ENCODE results near the gene RAB9A.

RAB9A gene

GRCh38 chrX:13684361-13684760 lies 4.6 kb upstream of the RAB9A start:
- Histone ChIP-seq H4K20me1 (ENCODE audit: insufficient read depth, low read length) (no peaks in the 10 kb centered on the region), H2AFZ (ENCODE audit: low read length) (no peak overlapping the region), H3K79me2 (ENCODE audit: insufficient read depth, low read length) (peaks cover 2% of the 10 kb centered on the region; the same call in 1 of the 2 replicates), H3K4me1 (ENCODE audit: insufficient read depth, low read length, severe bottlenecking) (peaks cover 9% of the 10 kb centered on the region), H3K36me3 (ENCODE audit: insufficient read depth, low read length) (no peaks in the 10 kb centered on the region), H3K27me3 (ENCODE audit: insufficient read depth, low read length) (no peaks in the 10 kb centered on the region), H3K9ac (ENCODE audit: low read length) (no peak overlapping the region), H3K4me3 (ENCODE audit: low read depth, low read length, poor library complexity, severe bottlenecking) (no peak overlapping the region), H3F3A (ENCODE audit: insufficient read depth, low read length) (no peaks in the 10 kb centered on the region), H3K9me3 (ENCODE audit: low read length) (no peaks in the 10 kb centered on the region), H3K27ac (ENCODE audit: low read depth, low read length, poor library complexity, severe bottlenecking) (no peak overlapping the region), H3K9me2 (ENCODE audit: low read depth, low read length) (no peaks in the 10 kb centered on the region), H3K4me2 (ENCODE audit: low read length) (no peak overlapping the region)
- TF ChIP-seq CTCF (IDR thresholded peaks at IDR 0.05; ENCODE audit: low read length): no peak
- TF ChIP-seq EZH2 (IDR thresholded peaks at IDR 0.05; ENCODE audit: borderline replicate concordance, low read length): no peak

- Histone ChIP-seq H3K36me3 (ENCODE audit: insufficient read depth, low read length) (no peaks in the 10 kb centered on the region), H3K9me2 (ENCODE audit: low read depth, low read length) (no peaks in the 10 kb centered on the region), H4K20me1 (ENCODE audit: insufficient read depth, low read length) (no peaks in the 10 kb centered on the region), H3K27ac (ENCODE audit: low read depth, low read length, poor library complexity, severe bottlenecking) (no peak overlapping the region), H3K4me1 (ENCODE audit: insufficient read depth, low read length, severe bottlenecking) (peaks cover 13% of the 10 kb centered on the region), H3K4me3 (ENCODE audit: low read depth, low read length, poor library complexity, severe bottlenecking) (no peak overlapping the region), H3K4me2 (ENCODE audit: low read length) (no peak overlapping the region), H2AFZ (ENCODE audit: low read length) (no peak overlapping the region), H3K9ac (ENCODE audit: low read length) (no peak overlapping the region), H3K79me2 (ENCODE audit: insufficient read depth, low read length) (peaks cover 11% of the 10 kb centered on the region), H3F3A (ENCODE audit: insufficient read depth, low read length) (no peaks in the 10 kb centered on the region), H3K9me3 (ENCODE audit: low read length) (no peaks in the 10 kb centered on the region), H3K27me3 (ENCODE audit: insufficient read depth, low read length) (no peaks in the 10 kb centered on the region)
- no peak for TF ChIP-seq CTCF (IDR thresholded peaks at IDR 0.05; ENCODE audit: low read length)
- no peak for TF ChIP-seq EZH2 (IDR thresholded peaks at IDR 0.05; ENCODE audit: borderline replicate concordance, low read length)
Observed at GRCh38 chrX:13685126-13685763, 3.7 kb upstream of the RAB9A start.

GRCh38 chrX:13687203-13687602 lies 1.7 kb upstream of the RAB9A start:
- Histone ChIP-seq H3K79me2 (ENCODE audit: insufficient read depth, low read length) (peaks cover 24% of the 10 kb centered on the region), H3K9me3 (ENCODE audit: low read length) (no peaks in the 10 kb centered on the region), H3K9ac (ENCODE audit: low read length) (no peak overlapping the region), H3K27ac (ENCODE audit: low read depth, low read length, poor library complexity, severe bottlenecking) (no peak overlapping the region), H4K20me1 (ENCODE audit: insufficient read depth, low read length) (no peaks in the 10 kb centered on the region), H2AFZ (ENCODE audit: low read length) (no peak overlapping the region), H3K27me3 (ENCODE audit: insufficient read depth, low read length) (no peaks in the 10 kb centered on the region), H3K4me2 (ENCODE audit: low read length) (no peak overlapping the region), H3F3A (ENCODE audit: insufficient read depth, low read length) (no peaks in the 10 kb centered on the region), H3K9me2 (ENCODE audit: low read depth, low read length) (no peaks in the 10 kb centered on the region), H3K36me3 (ENCODE audit: insufficient read depth, low read length) (no peaks in the 10 kb centered on the region), H3K4me3 (ENCODE audit: low read depth, low read length, poor library complexity, severe bottlenecking) (no peak overlapping the region), H3K4me1 (ENCODE audit: insufficient read depth, low read length, severe bottlenecking) (peaks cover 33% of the 10 kb centered on the region)
- TF ChIP-seq EZH2 (IDR thresholded peaks at IDR 0.05; ENCODE audit: borderline replicate concordance, low read length) (no peak), CTCF (IDR thresholded peaks at IDR 0.05; ENCODE audit: low read length) (no peak)

Data from OCI-LY1 (cell line).